Esophagus squamous epithelium (tissue), 5 donors: ENCODE results near the gene LONP2. TPM values are rescaled to one million over a fixed set of nuclear protein-coding genes. Genes with fewer than 3 reads are reported as not detected.

Experiments used
- DNase-seq: peaks from one replicate; lab custom pipeline; 2025; lab: John Stamatoyannopoulos, UW
- H3K27ac ChIP-seq, 4 donors: fragments of 200-600 bp; sonication (generic); one replicate each; pipeline ENCODE4 v1.5.1; 2016 to 2019; ENCODE audit warnings: mild to moderate bottlenecking in 1 of 4
- H3K27me3 ChIP-seq, 4 donors: fragments of 200-600 bp; sonication (generic); 1 replicate in 3 of 4; 2 replicates in 1 of 4; pipeline versions ENCODE4 v1.5.1 to v1.6.0; 2017 to 2021; ENCODE audit warnings: antibody characterized with exemption in 1 of 4
- H3K36me3 ChIP-seq, 3 donors: fragments of 200-600 bp; sonication (generic); one replicate each; pipeline ENCODE4 v1.5.1; 2016 to 2019
- H3K4me1 ChIP-seq, 3 donors: fragments of 200-600 bp; sonication (generic); one replicate each; pipeline ENCODE4 v1.5.1; 2017 to 2019
- H3K4me3 ChIP-seq, 4 donors: fragments of 200-600 bp; sonication (generic); 1 replicate in 3 of 4; 2 replicates in 1 of 4; pipeline ENCODE4 v1.5.1; 2016 to 2019; ENCODE audit warnings: mild to moderate bottlenecking in 2 of 4, moderate library complexity in 1 of 4
- H3K9me3 ChIP-seq, 3 donors: fragments of 200-600 bp; sonication (generic); one replicate each; pipeline ENCODE4 v1.5.1; 2016 to 2019
- POLR2A ChIP-seq, 4 donors: fragments of 450-650 bp; IDR thresholded peaks; one replicate each; pipeline ENCODE4 v1.6.1; 2017; ENCODE audit warnings: antibody characterized with exemption in 4 of 4, mild to moderate bottlenecking in 4 of 4, moderate library complexity in 3 of 4
- WGBS, 2 donors: methylation state at CpG; one replicate each; pipeline ENCODE4 v1.1.5; 2018; 5-methylcytosine and 5-hydroxymethylcytosine counted together
- intact Hi-C: fragments of 100-400 bp; cut with DNase I; formaldehyde crosslinking; loops from one replicate; pipeline ENCODE4 v1.15.0; 2022
- total RNA-seq, 4 donors: library from RNA; depleted of rRNA; stranded (reverse); fragments of >200 nt; gene quantifications; one replicate each; pipeline ENCODE4 v1.1.0, GENCODE V29; 2016
- TF ChIP-seq, protein P1 (sequence below), 6 experiments: fragments of 450-650 bp in 4 of 6; fragments of 200-600 bp in 2 of 6; sonication (generic) in 2 of 6; IDR thresholded peaks; one replicate each; pipeline ENCODE4 v1.5.1; 2016 to 2019; ENCODE audit warnings: antibody characterized with exemption in 6 of 6, mild to moderate bottlenecking in 4 of 6, moderate library complexity in 4 of 6
- donor health status: DM: yes; HTN: yes; CAD: no.

Gene LONP2
- total RNA-seq, 4 donors from 2014 or later = 30.9 to 57.2 (median 40.3) TPM

GRCh38 chr16:48330189-48330840, 86.2 kb downstream of the LONP2 start:
- no peak for DNase-seq
- no peaks in the 10 kb centered on the region for H3K9me3 ChIP-seq
- H3K4me1 ChIP-seq = peaks cover 0 to 14% (median 0%) of the 10 kb centered on the region in 3 donors
- intact Hi-C loops = no loop called here
- WGBS, 2 donors = 95% methylated on average over 2 of the region's 2 CpGs
- TF ChIP-seq, protein P1, sequence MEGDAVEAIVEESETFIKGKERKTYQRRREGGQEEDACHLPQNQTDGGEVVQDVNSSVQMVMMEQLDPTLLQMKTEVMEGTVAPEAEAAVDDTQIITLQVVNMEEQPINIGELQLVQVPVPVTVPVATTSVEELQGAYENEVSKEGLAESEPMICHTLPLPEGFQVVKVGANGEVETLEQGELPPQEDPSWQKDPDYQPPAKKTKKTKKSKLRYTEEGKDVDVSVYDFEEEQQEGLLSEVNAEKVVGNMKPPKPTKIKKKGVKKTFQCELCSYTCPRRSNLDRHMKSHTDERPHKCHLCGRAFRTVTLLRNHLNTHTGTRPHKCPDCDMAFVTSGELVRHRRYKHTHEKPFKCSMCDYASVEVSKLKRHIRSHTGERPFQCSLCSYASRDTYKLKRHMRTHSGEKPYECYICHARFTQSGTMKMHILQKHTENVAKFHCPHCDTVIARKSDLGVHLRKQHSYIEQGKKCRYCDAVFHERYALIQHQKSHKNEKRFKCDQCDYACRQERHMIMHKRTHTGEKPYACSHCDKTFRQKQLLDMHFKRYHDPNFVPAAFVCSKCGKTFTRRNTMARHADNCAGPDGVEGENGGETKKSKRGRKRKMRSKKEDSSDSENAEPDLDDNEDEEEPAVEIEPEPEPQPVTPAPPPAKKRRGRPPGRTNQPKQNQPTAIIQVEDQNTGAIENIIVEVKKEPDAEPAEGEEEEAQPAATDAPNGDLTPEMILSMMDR (IDR thresholded peaks at IDR 0.05) = no peak
- no peak for TF ChIP-seq POLR2A (IDR thresholded peaks at IDR 0.05)
- no peaks in the 10 kb centered on the region for H3K27me3 ChIP-seq
- no peak overlapping the region for H3K27ac ChIP-seq
- no peak overlapping the region for H3K4me3 ChIP-seq
- peaks cover 0 to 31% (median 7%) of the 10 kb centered on the region in 3 donors for H3K36me3 ChIP-seq

- no peaks in the 10 kb centered on the region for H3K9me3 ChIP-seq
- H3K4me1 ChIP-seq = peaks cover 0 to 14% (median 0%) of the 10 kb centered on the region in 3 donors
- no peak for DNase-seq
- no peak overlapping the region for H3K4me3 ChIP-seq
- peaks cover 0 to 32% (median 7%) of the 10 kb centered on the region in 3 donors for H3K36me3 ChIP-seq
- no peak overlapping the region for H3K27ac ChIP-seq
- intact Hi-C loops = no loop called here
- WGBS, 2 donors = 23 to 29% methylated on average over 3 of the region's 3 CpGs
- H3K27me3 ChIP-seq = no peaks in the 10 kb centered on the region
- TF ChIP-seq, protein P1 (IDR thresholded peaks at IDR 0.05) = no peak
- TF ChIP-seq POLR2A (IDR thresholded peaks at IDR 0.05) = no peak
Observed at GRCh38 chr16:48330841-48331192, 86.7 kb downstream of the LONP2 start.

GRCh38 chr16:48332978-48333377, 88.9 kb downstream of the LONP2 start:
- Histone ChIP-seq H3K36me3 (peaks cover 0 to 53% (median 7%) of the 10 kb centered on the region in 3 donors), H3K4me1 (peaks cover 0 to 14% (median 0%) of the 10 kb centered on the region in 3 donors), H3K27ac (no peak overlapping the region), H3K27me3 (no peaks in the 10 kb centered on the region), H3K4me3 (no peak overlapping the region), H3K9me3 (no peaks in the 10 kb centered on the region)
- DNase-seq = no peak
- WGBS, 2 donors = 85 to 92% methylated on average over 5 of the region's 5 CpGs
- TF ChIP-seq, protein P1 (IDR thresholded peaks at IDR 0.05) = no peak
- TF ChIP-seq POLR2A (IDR thresholded peaks at IDR 0.05) = no peak
- intact Hi-C loops = no loop called here

DNA sequence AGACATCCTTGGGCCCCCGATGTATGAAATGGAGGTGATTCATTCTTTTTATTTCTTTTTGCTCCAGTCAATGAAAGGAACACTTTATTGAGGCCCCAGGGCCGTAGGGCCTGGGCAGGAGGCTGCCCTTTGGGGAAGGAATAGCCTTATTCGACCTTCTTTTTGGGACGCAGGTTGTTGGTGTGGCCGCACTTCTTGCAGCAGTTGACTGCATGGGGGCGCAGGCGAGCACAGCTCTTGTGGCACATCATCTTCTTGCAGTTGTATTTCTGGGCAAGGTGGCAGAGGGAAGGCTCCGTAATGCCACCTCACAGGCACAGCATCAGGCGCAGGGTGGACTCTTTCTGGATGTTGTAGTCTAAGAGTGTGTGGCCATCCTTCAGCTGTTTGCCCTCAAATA, 90.2 kb downstream of the LONP2 start:
- TF ChIP-seq, protein P1 (IDR thresholded peaks at IDR 0.05) = no peak
- no peak for TF ChIP-seq POLR2A (IDR thresholded peaks at IDR 0.05)
- H3K27me3 ChIP-seq = no peaks in the 10 kb centered on the region
- H3K4me3 ChIP-seq = no peak overlapping the region
- intact Hi-C loops = no loop called here
- H3K36me3 ChIP-seq = peaks cover 0 to 61% (median 7%) of the 10 kb centered on the region in 3 donors
- WGBS, 2 donors = 86 to 89% methylated on average over 5 to 7 of the region's 9 CpGs
- H3K27ac ChIP-seq = no peak overlapping the region
- no peaks in the 10 kb centered on the region for H3K9me3 ChIP-seq
- no peak for DNase-seq
- H3K4me1 ChIP-seq = peaks cover 0 to 14% (median 0%) of the 10 kb centered on the region in 3 donors

GRCh38 chr16:48335961-48336360, 91.9 kb downstream of the LONP2 start:
- H3K4me1 ChIP-seq = peaks cover 0 to 4% (median 0%) of the 10 kb centered on the region in 3 donors
- no peaks in the 10 kb centered on the region for H3K9me3 ChIP-seq
- no peak overlapping the region for H3K4me3 ChIP-seq
- no peak for DNase-seq
- intact Hi-C loops = no loop called here
- peaks cover 0 to 77% (median 7%) of the 10 kb centered on the region in 3 donors for H3K36me3 ChIP-seq
- TF ChIP-seq POLR2A (IDR thresholded peaks at IDR 0.05) = no peak
- TF ChIP-seq, protein P1 (IDR thresholded peaks at IDR 0.05) = no peak
- 78 to 81% methylated on average over 3 of the region's 3 CpGs for WGBS, 2 donors
- H3K27me3 ChIP-seq = no peaks in the 10 kb centered on the region
- peak overlapping the region in 2 of 4 donors; percentile 7 to 25 for H3K27ac ChIP-seq
